ENCODE measurements around the gene NOX3.

DNA sequence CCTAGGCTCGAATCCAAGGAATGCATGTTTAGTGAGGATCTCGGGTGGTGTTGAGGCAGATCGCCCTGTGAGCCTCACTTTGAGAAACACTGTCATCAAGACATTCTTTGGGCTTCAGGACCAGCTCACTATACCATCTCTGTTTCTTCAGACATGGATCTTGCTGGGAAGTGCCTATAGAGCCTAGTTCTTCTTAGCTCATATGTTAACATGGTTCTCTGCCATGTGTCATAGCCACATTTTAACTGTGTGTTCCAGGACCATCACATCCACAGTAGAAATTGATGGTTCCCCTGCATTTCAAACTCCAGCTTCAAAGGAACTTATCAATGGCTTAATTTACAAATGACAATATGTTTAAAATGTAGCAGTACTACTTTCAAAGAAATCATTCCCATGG, 57.4 kb downstream of the NOX3 start:
- TF ChIP-seq, protein P1, sequence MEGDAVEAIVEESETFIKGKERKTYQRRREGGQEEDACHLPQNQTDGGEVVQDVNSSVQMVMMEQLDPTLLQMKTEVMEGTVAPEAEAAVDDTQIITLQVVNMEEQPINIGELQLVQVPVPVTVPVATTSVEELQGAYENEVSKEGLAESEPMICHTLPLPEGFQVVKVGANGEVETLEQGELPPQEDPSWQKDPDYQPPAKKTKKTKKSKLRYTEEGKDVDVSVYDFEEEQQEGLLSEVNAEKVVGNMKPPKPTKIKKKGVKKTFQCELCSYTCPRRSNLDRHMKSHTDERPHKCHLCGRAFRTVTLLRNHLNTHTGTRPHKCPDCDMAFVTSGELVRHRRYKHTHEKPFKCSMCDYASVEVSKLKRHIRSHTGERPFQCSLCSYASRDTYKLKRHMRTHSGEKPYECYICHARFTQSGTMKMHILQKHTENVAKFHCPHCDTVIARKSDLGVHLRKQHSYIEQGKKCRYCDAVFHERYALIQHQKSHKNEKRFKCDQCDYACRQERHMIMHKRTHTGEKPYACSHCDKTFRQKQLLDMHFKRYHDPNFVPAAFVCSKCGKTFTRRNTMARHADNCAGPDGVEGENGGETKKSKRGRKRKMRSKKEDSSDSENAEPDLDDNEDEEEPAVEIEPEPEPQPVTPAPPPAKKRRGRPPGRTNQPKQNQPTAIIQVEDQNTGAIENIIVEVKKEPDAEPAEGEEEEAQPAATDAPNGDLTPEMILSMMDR (conservative IDR thresholded peaks at IDR 0.05), result no peak
- no peak for TF ChIP-seq ZFX (IDR thresholded peaks at IDR 0.05)

Data from C4-2B (cell line).